Uterus (tissue), 4 donors: ENCODE results near the gene FEN1. TPM values are rescaled to one million over a fixed set of nuclear protein-coding genes. Genes with fewer than 3 reads are reported as not detected.
A peak's percentile ranks its signal among the peaks of the same experiment; 100 is the strongest.

ENCODE experiments used
- DNase-seq, 2 donors: peaks; one replicate each; pipeline ENCODE4 v3.0.0-alpha.2; 2019 to 2020
- H3K27ac ChIP-seq, 2 donors: fragments of 200-600 bp; sonication (generic); 1 replicate in 1 of 2; 2 replicates in 1 of 2; pipeline ENCODE4 v1.5.1; 2016 to 2018
- H3K27me3 ChIP-seq, 2 donors: fragments of 200-600 bp; sonication (generic); one replicate each; pipeline ENCODE4 v1.5.1; 2018 to 2019; ENCODE audit warnings: control low read depth in 1 of 2
- H3K36me3 ChIP-seq, 2 donors: fragments of 200-600 bp; sonication (generic); one replicate each; pipeline ENCODE4 v1.5.1; 2019; ENCODE audit warnings: control low read depth in 1 of 2
- H3K4me1 ChIP-seq, 2 donors: fragments of 200-600 bp; sonication (generic); one replicate each; pipeline ENCODE4 v1.5.1; 2018 to 2019; ENCODE audit warnings: control low read depth in 1 of 2
- H3K4me3 ChIP-seq, 2 donors: fragments of 200-600 bp; sonication (generic); 1 replicate in 1 of 2; 2 replicates in 1 of 2; pipeline ENCODE4 v1.5.1; 2018 to 2019; ENCODE audit warnings: mild to moderate bottlenecking in 1 of 2
- H3K9me3 ChIP-seq, 2 donors: fragments of 200-600 bp; sonication (generic); one replicate each; pipeline ENCODE4 v1.5.1; 2019; ENCODE audit warnings: control low read depth in 1 of 2
- POLR2A ChIP-seq, 2 donors: fragments of 450-650 bp; IDR thresholded peaks; one replicate each; pipeline ENCODE4 v1.6.1; 2016; ENCODE audit warnings: antibody characterized with exemption in 2 of 2, mild to moderate bottlenecking in 1 of 2, moderate library complexity in 1 of 2
- intact Hi-C: fragments of 100-400 bp; cut with DNase I; formaldehyde crosslinking; loops from one replicate; pipeline ENCODE4 v1.15.1; 2023; ENCODE audit warnings: low total_unique reads
- total RNA-seq, 4 donors: library from RNA; depleted of rRNA in 3 of 4; stranded (reverse); fragments of >200 nt in 3 of 4; gene quantifications; one replicate each; pipeline versions ENCODE4 v1.1.0 to v1.2.4, GENCODE V29; 2014 to 2023
- TF ChIP-seq, protein P1 (sequence below), 4 experiments: fragments of 200-600 bp in 2 of 4; fragments of 450-650 bp in 2 of 4; sonication (generic) in 2 of 4; IDR thresholded peaks; one replicate each; pipeline ENCODE4 v1.5.1; 2016 to 2019; ENCODE audit warnings: antibody characterized with exemption in 4 of 4, mild to moderate bottlenecking in 2 of 4, moderate library complexity in 1 of 4
- donor health status: DM: yes; HTN: yes; CAD: no.

FEN1 gene
- total RNA-seq, 4 donors from 2014 or later: 0.77 to 19.4 (median 6.8) TPM

DNA sequence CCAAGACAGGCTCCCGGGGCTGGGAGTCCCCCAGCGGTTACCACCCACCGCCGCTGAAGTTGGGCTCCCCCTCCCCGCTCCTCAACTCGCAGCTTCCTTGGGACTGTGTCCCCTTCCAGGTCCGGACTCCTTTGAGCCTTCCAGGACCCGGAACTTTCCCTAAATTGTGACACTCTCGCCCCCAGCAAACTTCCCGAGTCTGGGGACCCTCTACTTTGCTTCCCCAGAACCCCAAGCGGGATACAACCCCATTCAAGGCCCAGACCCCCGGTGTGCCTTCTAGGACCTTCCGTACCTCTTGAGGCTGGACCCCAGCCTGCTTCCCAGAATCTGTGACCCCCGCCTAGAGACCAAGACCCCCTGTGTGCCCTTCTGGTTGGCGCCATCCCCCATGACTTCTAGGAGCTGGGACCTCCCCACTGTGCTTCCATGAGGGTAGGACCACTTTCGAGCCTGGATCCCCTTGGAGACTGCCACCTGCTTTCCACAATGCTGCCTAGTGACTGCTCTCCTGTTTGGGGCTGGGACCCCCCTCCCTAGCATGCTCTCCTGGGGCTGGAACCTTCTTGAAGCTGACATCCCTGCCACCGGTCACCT is 39.7 kb upstream of the FEN1 start:
- no peak for DNase-seq
- Histone ChIP-seq H3K9me3 (no peaks in the 10 kb centered on the region), H3K36me3 (no peaks in the 10 kb centered on the region), H3K4me3 (peak overlapping the region; percentile 46 to 53), H3K4me1 (peaks cover 0 to 3% of the 10 kb centered on the region in 2 donors), H3K27me3 (no peaks in the 10 kb centered on the region), H3K27ac (peak overlapping the region; percentile 86 to 91)
- intact Hi-C loops: no loop called here
- no peak for TF ChIP-seq POLR2A (IDR thresholded peaks at IDR 0.05)
- TF ChIP-seq, protein P1, sequence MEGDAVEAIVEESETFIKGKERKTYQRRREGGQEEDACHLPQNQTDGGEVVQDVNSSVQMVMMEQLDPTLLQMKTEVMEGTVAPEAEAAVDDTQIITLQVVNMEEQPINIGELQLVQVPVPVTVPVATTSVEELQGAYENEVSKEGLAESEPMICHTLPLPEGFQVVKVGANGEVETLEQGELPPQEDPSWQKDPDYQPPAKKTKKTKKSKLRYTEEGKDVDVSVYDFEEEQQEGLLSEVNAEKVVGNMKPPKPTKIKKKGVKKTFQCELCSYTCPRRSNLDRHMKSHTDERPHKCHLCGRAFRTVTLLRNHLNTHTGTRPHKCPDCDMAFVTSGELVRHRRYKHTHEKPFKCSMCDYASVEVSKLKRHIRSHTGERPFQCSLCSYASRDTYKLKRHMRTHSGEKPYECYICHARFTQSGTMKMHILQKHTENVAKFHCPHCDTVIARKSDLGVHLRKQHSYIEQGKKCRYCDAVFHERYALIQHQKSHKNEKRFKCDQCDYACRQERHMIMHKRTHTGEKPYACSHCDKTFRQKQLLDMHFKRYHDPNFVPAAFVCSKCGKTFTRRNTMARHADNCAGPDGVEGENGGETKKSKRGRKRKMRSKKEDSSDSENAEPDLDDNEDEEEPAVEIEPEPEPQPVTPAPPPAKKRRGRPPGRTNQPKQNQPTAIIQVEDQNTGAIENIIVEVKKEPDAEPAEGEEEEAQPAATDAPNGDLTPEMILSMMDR (IDR thresholded peaks at IDR 0.05): no peak

DNA sequence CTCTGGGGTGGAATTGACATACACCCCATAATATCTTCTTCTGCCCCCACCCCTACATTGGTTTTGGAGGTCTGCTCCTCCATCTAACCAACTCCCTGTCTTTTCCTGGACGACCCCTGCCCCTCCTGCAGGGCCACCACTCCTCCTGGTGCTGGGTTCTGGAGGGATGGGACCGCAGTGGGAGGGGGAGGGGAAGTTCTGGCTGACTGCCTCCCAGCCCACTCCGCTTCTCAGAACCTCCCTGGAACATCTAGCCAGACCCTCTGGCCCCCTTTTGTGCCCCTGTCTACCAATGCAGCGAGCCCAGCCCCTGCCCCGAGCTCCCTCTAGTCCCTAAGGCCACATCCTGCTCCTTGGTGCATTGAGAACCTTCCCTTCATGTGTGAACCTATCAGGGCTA is 39.0 kb upstream of the FEN1 start:
- intact Hi-C loops: no loop called here
- no peaks in the 10 kb centered on the region for H3K9me3 ChIP-seq
- TF ChIP-seq POLR2A (IDR thresholded peaks at IDR 0.05): no peak
- TF ChIP-seq, protein P1 (IDR thresholded peaks at IDR 0.05): no peak
- H3K4me3 ChIP-seq: peak overlapping the region; percentile 46 to 53
- no peaks in the 10 kb centered on the region for H3K27me3 ChIP-seq
- H3K27ac ChIP-seq: peak overlapping the region; percentile 86 to 91
- no peak for DNase-seq
- H3K4me1 ChIP-seq: peaks cover 0 to 3% of the 10 kb centered on the region in 2 donors
- no peaks in the 10 kb centered on the region for H3K36me3 ChIP-seq

DNA sequence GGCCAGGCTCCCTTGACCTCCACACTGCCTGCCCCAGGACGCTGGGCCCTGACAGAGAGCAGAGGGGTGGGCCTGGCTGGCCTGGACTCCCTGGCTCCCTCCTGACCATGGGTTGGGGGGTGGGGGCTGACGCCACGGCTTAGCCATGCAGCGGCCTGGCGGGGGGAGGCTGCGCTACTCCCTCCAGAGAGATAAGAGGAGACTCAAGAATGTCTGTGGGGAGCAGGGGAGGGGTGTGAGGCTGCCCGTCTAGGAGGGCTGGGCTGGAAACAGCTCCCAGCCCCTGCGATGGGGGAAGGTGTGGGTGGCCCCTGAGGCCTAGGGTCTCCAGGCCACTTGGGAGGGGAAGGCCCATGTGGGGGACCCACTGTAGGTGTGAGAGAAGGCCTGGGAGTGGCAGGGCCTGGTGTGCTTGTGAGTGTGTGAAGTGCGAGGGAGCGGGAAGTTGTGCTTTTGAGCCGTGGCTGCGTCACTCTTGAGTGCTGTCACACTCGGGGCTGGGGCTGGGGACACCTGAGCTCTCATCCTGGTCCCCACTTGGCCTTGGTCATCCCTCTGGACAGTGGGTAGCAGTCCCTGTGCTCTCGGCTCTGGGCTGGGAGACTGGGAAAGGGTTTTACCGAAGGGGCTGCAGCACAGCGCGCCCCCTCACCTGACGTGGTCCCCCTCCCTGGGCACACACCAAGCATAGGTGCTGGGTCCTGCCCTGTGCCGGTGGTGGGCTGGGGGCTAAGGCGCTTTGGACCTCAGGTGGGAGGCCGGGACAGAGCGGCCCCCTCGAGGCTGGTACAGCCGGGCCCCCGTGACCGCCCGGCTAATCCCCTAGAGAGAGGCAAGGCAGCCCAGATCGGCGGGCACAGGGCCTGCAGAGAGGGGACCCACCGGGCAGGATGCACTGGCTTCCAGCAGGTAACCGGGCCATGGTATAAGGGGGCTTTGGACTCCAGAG is 37.9 kb upstream of the FEN1 start:
- intact Hi-C loops: no loop called here
- Histone ChIP-seq H3K9me3 (no peaks in the 10 kb centered on the region), H3K27ac (peak overlapping the region; percentile 86 to 91), H3K4me3 (peak overlapping the region; percentile 46 to 53), H3K4me1 (peaks cover 0 to 3% of the 10 kb centered on the region in 2 donors), H3K36me3 (no peaks in the 10 kb centered on the region), H3K27me3 (no peaks in the 10 kb centered on the region)
- DNase-seq: peak; percentile 75 to 84
- TF ChIP-seq POLR2A (IDR thresholded peaks at IDR 0.05): peak; percentile 33 to 43
- TF ChIP-seq, protein P1 (IDR thresholded peaks at IDR 0.05): no peak

DNA sequence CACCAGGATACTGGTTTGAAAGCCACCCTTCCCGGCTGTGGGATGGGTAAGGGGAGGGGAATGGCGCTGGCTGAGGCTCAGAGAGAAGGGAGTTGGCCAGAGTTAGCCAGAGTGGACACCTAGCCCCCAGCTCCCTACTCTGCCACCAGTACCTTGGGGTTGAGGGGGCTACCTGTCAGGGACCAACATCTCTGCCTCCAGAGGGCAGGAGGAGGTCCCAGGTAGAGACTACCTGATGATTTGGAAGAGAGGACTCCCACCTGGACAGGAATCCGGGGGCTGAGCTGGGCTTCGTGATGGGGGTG is 36.6 kb upstream of the FEN1 start:
- peaks cover 0 to 3% of the 10 kb centered on the region in 2 donors for H3K4me1 ChIP-seq
- no peaks in the 10 kb centered on the region for H3K36me3 ChIP-seq
- peak overlapping the region; percentile 86 to 91 for H3K27ac ChIP-seq
- TF ChIP-seq POLR2A (IDR thresholded peaks at IDR 0.05): no peak
- TF ChIP-seq, protein P1 (IDR thresholded peaks at IDR 0.05): no peak
- H3K4me3 ChIP-seq: no peak overlapping the region
- intact Hi-C loops: no loop called here
- DNase-seq: no peak
- H3K27me3 ChIP-seq: no peaks in the 10 kb centered on the region
- H3K9me3 ChIP-seq: no peaks in the 10 kb centered on the region
